ENCODE results near the gene TTC39C. TPM values are rescaled to one million over a fixed set of nuclear protein-coding genes. Genes with fewer than 3 reads are reported as not detected.
"Not testable (repeated sequence)": the region's sequence is repeated elsewhere in the genome, so short reads cannot be mapped to it uniquely, and the experiment has no call there.

The TTC39C gene
- total and polyA plus RNA-seq, 9 donors: 7.2 to 31.0 (median 14.0) TPM

DNA sequence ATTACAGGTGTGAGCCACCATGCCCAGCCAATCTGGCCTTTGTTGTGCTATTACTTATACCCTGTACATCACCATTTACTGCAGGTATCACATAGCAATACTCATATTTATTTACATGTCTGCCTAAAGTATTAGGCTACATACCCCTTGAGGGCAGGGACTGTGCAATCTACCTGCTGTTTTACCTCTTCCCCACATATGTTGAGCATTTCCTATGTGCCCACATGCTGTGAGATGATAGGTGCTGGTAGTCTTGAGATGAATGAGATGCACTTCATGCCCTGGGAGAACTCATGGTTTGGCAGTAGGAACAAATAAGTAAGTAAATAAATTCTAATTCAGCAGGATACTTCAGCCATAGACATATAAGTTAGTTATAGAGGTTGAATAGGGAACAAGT, 59.2 kb downstream of the TTC39C start:
- H3K4me3 ChIP-seq: no peak overlapping the region
- H3K9me3 ChIP-seq: no peaks in the 10 kb centered on the region
- no peaks in the 10 kb centered on the region for H3K36me3 ChIP-seq
- TF ChIP-seq, protein P1, sequence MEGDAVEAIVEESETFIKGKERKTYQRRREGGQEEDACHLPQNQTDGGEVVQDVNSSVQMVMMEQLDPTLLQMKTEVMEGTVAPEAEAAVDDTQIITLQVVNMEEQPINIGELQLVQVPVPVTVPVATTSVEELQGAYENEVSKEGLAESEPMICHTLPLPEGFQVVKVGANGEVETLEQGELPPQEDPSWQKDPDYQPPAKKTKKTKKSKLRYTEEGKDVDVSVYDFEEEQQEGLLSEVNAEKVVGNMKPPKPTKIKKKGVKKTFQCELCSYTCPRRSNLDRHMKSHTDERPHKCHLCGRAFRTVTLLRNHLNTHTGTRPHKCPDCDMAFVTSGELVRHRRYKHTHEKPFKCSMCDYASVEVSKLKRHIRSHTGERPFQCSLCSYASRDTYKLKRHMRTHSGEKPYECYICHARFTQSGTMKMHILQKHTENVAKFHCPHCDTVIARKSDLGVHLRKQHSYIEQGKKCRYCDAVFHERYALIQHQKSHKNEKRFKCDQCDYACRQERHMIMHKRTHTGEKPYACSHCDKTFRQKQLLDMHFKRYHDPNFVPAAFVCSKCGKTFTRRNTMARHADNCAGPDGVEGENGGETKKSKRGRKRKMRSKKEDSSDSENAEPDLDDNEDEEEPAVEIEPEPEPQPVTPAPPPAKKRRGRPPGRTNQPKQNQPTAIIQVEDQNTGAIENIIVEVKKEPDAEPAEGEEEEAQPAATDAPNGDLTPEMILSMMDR (IDR thresholded peaks at IDR 0.05): no peak
- TF ChIP-seq POLR2A (IDR thresholded peaks at IDR 0.05): no peak
- intact Hi-C loops (cut with DNase I): no loop called here
- H3K4me1 ChIP-seq (ENCODE audit: insufficient read depth): peaks cover 7% of the 10 kb centered on the region
- H3K27me3 ChIP-seq: no peaks in the 10 kb centered on the region
- no peak overlapping the region for H3K27ac ChIP-seq
- DNase-seq: no peak

DNA sequence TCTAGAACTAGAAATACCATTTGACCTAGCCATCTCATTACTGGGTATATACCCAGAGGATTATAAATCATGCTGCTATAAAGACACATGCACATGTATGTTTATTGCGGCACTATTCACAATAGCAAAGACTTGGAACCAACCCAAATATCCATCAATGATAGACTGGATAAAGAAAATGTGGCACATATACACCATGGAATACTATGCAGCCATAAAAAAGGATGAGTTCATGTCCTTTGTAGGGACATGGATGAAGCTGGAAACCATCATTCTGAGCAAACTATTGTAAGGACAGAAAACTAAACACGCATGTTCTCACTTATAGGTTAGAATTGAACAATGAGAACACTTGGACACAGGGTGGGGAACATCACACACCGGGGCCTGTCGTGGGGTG, 60.2 kb downstream of the TTC39C start:
- DNase-seq; H3K36me3 ChIP-seq; H3K27me3 ChIP-seq; intact Hi-C loops (cut with DNase I); H3K4me1 ChIP-seq (ENCODE audit: insufficient read depth); H3K4me3 ChIP-seq; H3K9me3 ChIP-seq; H3K27ac ChIP-seq: not testable (repeated sequence)
- WGBS, 3 donors: 92 to 100% (median 94%) methylated on average over 4 of the region's 4 CpGs

DNA sequence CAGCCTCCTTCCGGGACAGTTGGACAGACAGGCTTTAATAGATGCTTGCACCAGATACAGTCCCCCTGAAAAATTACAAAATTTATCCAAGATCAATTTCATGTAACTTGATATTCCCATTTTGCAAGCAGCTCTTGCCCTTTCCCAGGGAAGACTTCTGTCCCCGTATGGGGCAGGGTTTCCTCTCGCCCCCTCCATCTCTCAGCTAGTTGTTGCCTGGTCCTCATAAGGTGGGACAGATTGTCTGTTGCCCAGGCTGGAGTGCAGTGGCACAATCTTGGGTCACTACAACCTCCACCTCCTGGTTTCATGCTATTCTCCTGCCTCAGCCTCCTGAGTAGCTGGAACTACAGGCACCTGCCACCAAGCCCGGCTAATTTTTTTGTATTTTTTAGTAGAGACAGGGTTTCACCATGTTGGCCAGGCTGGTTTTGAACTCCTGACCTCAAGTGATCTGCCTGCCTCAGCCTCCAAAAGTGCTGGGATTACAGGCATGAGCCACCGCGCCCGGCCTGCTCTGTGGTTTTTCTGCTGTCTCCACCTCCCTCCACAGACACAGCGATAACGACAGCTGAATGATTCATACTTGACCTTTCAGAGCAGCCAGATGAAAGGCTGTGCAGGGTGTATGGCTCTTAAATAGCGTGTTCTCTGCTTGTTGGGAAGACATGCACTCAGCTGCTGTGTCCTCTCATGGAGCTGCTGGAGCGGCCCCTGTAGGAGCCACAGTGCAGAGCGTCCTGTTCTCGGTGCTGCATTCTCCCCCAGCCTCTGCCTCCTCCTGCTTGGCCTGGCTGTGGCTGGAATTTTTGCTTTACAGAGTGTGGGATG, 61.4 kb downstream of the TTC39C start:
- intact Hi-C loops (cut with DNase I): no loop called here
- 20 to 33% (median 24%) methylated on average over 13 of the region's 13 CpGs for WGBS, 3 donors
- Histone ChIP-seq H3K4me1 (ENCODE audit: insufficient read depth) (peaks cover 7% of the 10 kb centered on the region), H3K4me3 (no peak overlapping the region), H3K9me3 (no peaks in the 10 kb centered on the region), H3K27ac (no peak overlapping the region), H3K27me3 (no peaks in the 10 kb centered on the region), H3K36me3 (no peaks in the 10 kb centered on the region)
- peak; percentile 78 to 87 (median 85) for DNase-seq
- peak; percentile 27 for TF ChIP-seq POLR2A (IDR thresholded peaks at IDR 0.05)
- TF ChIP-seq, protein P1 (IDR thresholded peaks at IDR 0.05): peak in 2 of 3 donors; percentile 47 to 56
- no peak for TF ChIP-seq EP300 (IDR thresholded peaks at IDR 0.05)

DNA sequence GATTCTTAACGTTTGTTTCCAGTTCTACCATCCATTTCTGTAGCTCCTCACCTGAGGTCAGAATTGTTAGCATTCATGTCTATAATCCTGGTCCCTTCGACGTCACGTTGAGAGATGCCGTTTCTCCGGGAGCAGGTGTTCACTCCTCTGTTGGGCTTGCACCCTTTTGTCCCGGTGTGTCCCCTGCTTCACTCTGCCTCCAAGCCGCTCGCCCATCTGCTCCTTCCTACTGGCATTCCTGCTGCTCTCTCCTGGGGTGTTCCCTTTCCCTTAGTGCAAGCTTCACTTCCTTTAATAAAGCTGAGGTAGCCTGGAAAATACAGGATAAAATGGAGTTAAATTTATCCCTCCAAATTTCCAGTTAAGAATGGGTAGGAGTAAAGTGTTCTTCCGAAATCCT, 62.4 kb downstream of the TTC39C start:
- peaks cover 7% of the 10 kb centered on the region for H3K4me1 ChIP-seq (ENCODE audit: insufficient read depth)
- H3K36me3 ChIP-seq: no peaks in the 10 kb centered on the region
- intact Hi-C loops (cut with DNase I): no loop called here
- H3K9me3 ChIP-seq: no peaks in the 10 kb centered on the region
- WGBS, 3 donors: 58 to 72% (median 70%) methylated on average over 10 of the region's 10 CpGs
- no peak overlapping the region for H3K27ac ChIP-seq
- DNase-seq: peak in 2 of 5 donors; percentile 19 to 25
- TF ChIP-seq, protein P1 (IDR thresholded peaks at IDR 0.05): no peak
- no peak for TF ChIP-seq POLR2A (IDR thresholded peaks at IDR 0.05)
- no peak for TF ChIP-seq EP300 (IDR thresholded peaks at IDR 0.05)
- no peaks in the 10 kb centered on the region for H3K27me3 ChIP-seq
- no peak overlapping the region for H3K4me3 ChIP-seq

DNA sequence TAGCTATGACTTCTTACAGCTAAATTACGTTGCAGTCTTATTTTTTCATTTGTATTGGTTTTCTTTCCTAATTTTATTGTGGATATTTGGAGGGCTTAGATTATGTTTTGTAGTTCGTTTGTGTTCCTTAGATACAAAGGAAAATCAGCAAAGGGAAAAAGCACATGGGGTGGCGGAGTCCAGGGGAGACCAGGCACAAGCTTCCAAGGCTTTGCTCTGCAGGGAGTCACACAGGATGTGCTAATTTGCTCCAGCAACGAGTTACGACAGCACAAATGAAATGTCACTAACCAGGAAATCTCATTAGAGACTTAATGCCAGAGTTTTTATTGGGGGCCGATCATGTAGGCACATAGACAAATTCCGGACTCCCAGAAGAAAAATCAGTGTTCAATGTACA, 63.8 kb downstream of the TTC39C start:
- no peaks in the 10 kb centered on the region for H3K27me3 ChIP-seq
- H3K4me3 ChIP-seq: no peak overlapping the region
- DNase-seq: no peak
- peaks cover 7% of the 10 kb centered on the region for H3K4me1 ChIP-seq (ENCODE audit: insufficient read depth)
- WGBS, 3 donors: 62 to 76% (median 68%) methylated on average over 7 of the region's 7 CpGs
- intact Hi-C loops (cut with DNase I): no loop called here
- no peaks in the 10 kb centered on the region for H3K9me3 ChIP-seq
- TF ChIP-seq EP300 (IDR thresholded peaks at IDR 0.05) (no peak), POLR2A (IDR thresholded peaks at IDR 0.05) (no peak)
- TF ChIP-seq, protein P1 (IDR thresholded peaks at IDR 0.05): no peak
- H3K36me3 ChIP-seq: no peaks in the 10 kb centered on the region
- peak overlapping the region in 1 of 2 donors; percentile 18 for H3K27ac ChIP-seq
